ENCODE measurements around the gene GREM2. TPM values are rescaled to one million over a fixed set of nuclear protein-coding genes. Genes with fewer than 3 reads are reported as not detected.

GREM2 gene
- total RNA-seq, 4 donors from 2014 or later, result 0.08 to 0.78 (median 0.40) TPM

- TF ChIP-seq POLR2A (IDR thresholded peaks at IDR 0.05), result no peak
- no peak for TF ChIP-seq CTCF (IDR thresholded peaks at IDR 0.05)
- intact Hi-C loops (cut with DNase I; ENCODE audit: low total_unique reads), result no loop called here
- WGBS, 2 donors, result 45 to 46% methylated on average over 1 of the region's 1 CpG
- no peak for DNase-seq (ENCODE audit: low spot score in 2 of 2)
- H3K4me3 ChIP-seq (ENCODE audit: low read depth, poor library complexity, severe bottlenecking), result no peak overlapping the region
Measured at GRCh38 chr1:240515505-240515904, 96.5 kb downstream of the GREM2 start.

- intact Hi-C loops (cut with DNase I; ENCODE audit: low total_unique reads), result no loop called here
- no peak overlapping the region for H3K4me3 ChIP-seq (ENCODE audit: low read depth, poor library complexity, severe bottlenecking)
- DNase-seq (ENCODE audit: low spot score in 2 of 2), result no peak
- TF ChIP-seq POLR2A (IDR thresholded peaks at IDR 0.05) (no peak), CTCF (IDR thresholded peaks at IDR 0.05) (no peak)
Measured at GRCh38 chr1:240511789-240512188, 100.2 kb downstream of the GREM2 start.

- DNase-seq (ENCODE audit: low spot score in 2 of 2), result no peak
- WGBS, 2 donors, result 53 to 59% methylated on average over 2 of the region's 2 CpGs
- no peak overlapping the region for H3K4me3 ChIP-seq (ENCODE audit: low read depth, poor library complexity, severe bottlenecking)
- TF ChIP-seq POLR2A (IDR thresholded peaks at IDR 0.05) (no peak), CTCF (IDR thresholded peaks at IDR 0.05) (no peak)
- intact Hi-C loops (cut with DNase I; ENCODE audit: low total_unique reads), result no loop called here
Measured at GRCh38 chr1:240508950-240509349, 103.0 kb downstream of the GREM2 start.

- 67 to 76% methylated on average over 3 of the region's 3 CpGs for WGBS, 2 donors
- intact Hi-C loops (cut with DNase I; ENCODE audit: low total_unique reads), result no loop called here
- TF ChIP-seq POLR2A (IDR thresholded peaks at IDR 0.05), result no peak
- no peak for TF ChIP-seq CTCF (IDR thresholded peaks at IDR 0.05)
- no peak overlapping the region for H3K4me3 ChIP-seq (ENCODE audit: low read depth, poor library complexity, severe bottlenecking)
- DNase-seq (ENCODE audit: low spot score in 2 of 2), result no peak
Measured at GRCh38 chr1:240508201-240508600, 103.8 kb downstream of the GREM2 start.

- intact Hi-C loops (cut with DNase I; ENCODE audit: low total_unique reads), result no loop called here
- WGBS, 2 donors, result 67 to 73% methylated on average over 4 of the region's 4 CpGs
- no peak for TF ChIP-seq POLR2A (IDR thresholded peaks at IDR 0.05)
- TF ChIP-seq CTCF (IDR thresholded peaks at IDR 0.05), result no peak
- no peak overlapping the region for H3K4me3 ChIP-seq (ENCODE audit: low read depth, poor library complexity, severe bottlenecking)
- no peak for DNase-seq (ENCODE audit: low spot score in 2 of 2)
Measured at GRCh38 chr1:240506176-240506575, 105.8 kb downstream of the GREM2 start.

GRCh38 chr1:240503558-240503957 lies 108.4 kb downstream of the GREM2 start:
- no peak for DNase-seq (ENCODE audit: low spot score in 2 of 2)
- intact Hi-C loops (cut with DNase I; ENCODE audit: low total_unique reads), result no loop called here
- H3K4me3 ChIP-seq (ENCODE audit: low read depth, poor library complexity, severe bottlenecking), result no peak overlapping the region
- TF ChIP-seq POLR2A (IDR thresholded peaks at IDR 0.05), result no peak
- TF ChIP-seq CTCF (IDR thresholded peaks at IDR 0.05), result no peak
- 0 to 84% methylated on average over 1 of the region's 1 CpG for WGBS, 2 donors
